SK-N-SH (cell line): ENCODE data around the gene TDRD10. TPM values are rescaled to one million over a fixed set of nuclear protein-coding genes. Genes with fewer than 3 reads are reported as not detected.
A peak's percentile ranks its signal among the peaks of the same experiment; 100 is the strongest.

ENCODE experiments used
- CTCF ChIA-PET: fragments of 300-600, 350-600 bp; formaldehyde crosslinking; extraction: SDS; loops from one replicate; lab custom pipeline; 2021; lab: Yijun Ruan, JAX
- POLR2A ChIA-PET: fragments of 350-600 bp; sonication (Branson Sonifier 250); formaldehyde crosslinking; extraction: SDS; loops from one replicate; lab custom pipeline; 2020; ENCODE audit warnings: antibody characterized with exemption, inconsistent platforms; lab: Yijun Ruan, JAX
- DNase-seq: peaks from one replicate; pipeline ENCODE4 v3.0.0; 2012
- H2AFZ ChIP-seq: fragments of 200-600 bp; sonication (generic); 2 replicates; pipeline ENCODE4 v1.8.1; 2016; ENCODE audit warnings: antibody characterized with exemption, mild to moderate bottlenecking, low read depth
- H3F3A ChIP-seq: fragments of 200-600 bp; sonication (generic); replicated peaks from 2 replicates; pipeline ENCODE3; 2016; ENCODE audit warnings: antibody characterized with exemption, mild to moderate bottlenecking; ENCODE audit not compliant: insufficient read depth
- H3K27ac ChIP-seq, 2 experiments: fragments of 200-500 bp in 1 of 2; fragments of 200-600 bp in 1 of 2; sonication (Bioruptor generic) in 1 of 2; sonication (generic), shearing (Covaris generic) in 1 of 2; 2 replicates each; pipeline versions ENCODE4 v1.5.1 to v1.6.1; 2014 to 2016; ENCODE audit warnings: low read depth in 2 of 2, inconsistent platforms in 1 of 2, low read length in 1 of 2, mild to moderate bottlenecking in 1 of 2, mixed read lengths in 1 of 2
- H3K27me3 ChIP-seq: fragments of 200-600 bp; sonication (generic), shearing (Covaris generic); 2 replicates; pipeline ENCODE4 v1.6.1; 2016; ENCODE audit warnings: mixed run types; ENCODE audit not compliant: insufficient read depth
- H3K36me3 ChIP-seq, 2 experiments: fragments of 200-500 bp in 1 of 2; fragments of 200-600 bp in 1 of 2; sonication (Bioruptor generic) in 1 of 2; sonication (generic) in 1 of 2; replicated peaks in 1 of 2; 2 replicates each; pipeline versions ENCODE3 to v1.5.1; 2014 to 2016; ENCODE audit warnings: low read length in 1 of 2, mild to moderate bottlenecking in 1 of 2; ENCODE audit not compliant: insufficient read depth in 2 of 2, control insufficient read depth in 1 of 2
- H3K4me1 ChIP-seq, 2 experiments: fragments of 200-500 bp in 1 of 2; fragments of 200-600 bp in 1 of 2; sonication (Bioruptor generic) in 1 of 2; sonication (generic), shearing (Covaris generic) in 1 of 2; 2 replicates each; pipeline versions ENCODE4 v1.5.1 to v1.6.1; 2014 to 2016; ENCODE audit warnings: low read depth in 1 of 2, low read length in 1 of 2, mixed run types in 1 of 2; ENCODE audit not compliant: insufficient read depth in 2 of 2, control insufficient read depth in 1 of 2
- H3K4me2 ChIP-seq: fragments of 200-600 bp; sonication (generic), shearing (Covaris generic); 2 replicates; pipeline ENCODE4 v1.6.1; 2017; ENCODE audit warnings: mixed run types
- H3K4me3 ChIP-seq, 2 experiments: fragments of 200-500 bp in 1 of 2; fragments of 200-600 bp in 1 of 2; sonication (Bioruptor generic) in 1 of 2; sonication (generic), shearing (Covaris generic) in 1 of 2; 2 replicates each; pipeline versions ENCODE4 v1.5.1 to v1.8.1; 2014 to 2016; ENCODE audit warnings: low read depth in 2 of 2, inconsistent platforms in 1 of 2, low read length in 1 of 2, mild to moderate bottlenecking in 1 of 2, mixed read lengths in 1 of 2, moderate library complexity in 1 of 2
- H3K79me2 ChIP-seq: fragments of 200-600 bp; sonication (generic); 2 replicates; pipeline ENCODE4 v1.8.1; 2017; ENCODE audit warnings: mild to moderate bottlenecking; ENCODE audit not compliant: insufficient read depth
- H3K9ac ChIP-seq: fragments of 200-600 bp; sonication (generic); 2 replicates; pipeline ENCODE4 v1.6.1; 2017; ENCODE audit warnings: mixed run types
- H3K9me2 ChIP-seq: fragments of 200-600 bp; sonication (generic); 2 replicates; pipeline ENCODE4 v1.6.1; 2017; ENCODE audit warnings: mixed run types
- H3K9me3 ChIP-seq: fragments of 200-600 bp; sonication (generic); 2 replicates; pipeline ENCODE4 v1.6.1; 2017; ENCODE audit warnings: mixed run types, mild to moderate bottlenecking, moderate library complexity
- H4K20me1 ChIP-seq: fragments of 200-600 bp; sonication (generic); 2 replicates; pipeline ENCODE4 v1.6.1; 2017; ENCODE audit warnings: mild to moderate bottlenecking, mixed run types; ENCODE audit not compliant: insufficient read depth
- CHD2 ChIP-seq: fragments of 150-350 bp; IDR thresholded peaks from 2 replicates; pipeline ENCODE4 v1.6.1; 2018; ENCODE audit warnings: low read length; ENCODE audit not compliant: partially characterized antibody
- FOXJ3 ChIP-seq: sonication (generic); formaldehyde crosslinking; IDR thresholded peaks from 2 replicates; pipeline ENCODE4 v1.5.1; 2020; ENCODE audit warnings: mild to moderate bottlenecking, missing genetic modification reagents
- GABPA ChIP-seq: IDR thresholded peaks from 2 replicates; pipeline ENCODE4 v1.4.0; 2012; ENCODE audit warnings: low read depth, mild to moderate bottlenecking
- GATA2 ChIP-seq: sonication (generic); formaldehyde crosslinking; IDR thresholded peaks from 2 replicates; pipeline ENCODE4 v1.5.0; 2020; ENCODE audit warnings: mild to moderate bottlenecking, missing genetic modification reagents
- JUND ChIP-seq: IDR thresholded peaks from 2 replicates; pipeline ENCODE4 v1.4.0; 2012
- NRF1 ChIP-seq: IDR thresholded peaks from 2 replicates; pipeline ENCODE4 v1.6.1; 2012; ENCODE audit warnings: low read depth, mild to moderate bottlenecking, low read length
- SMC3 ChIP-seq: IDR thresholded peaks from 2 replicates; pipeline ENCODE4 v1.6.1; 2012; ENCODE audit warnings: low read depth, low read length, improper control_type of control experiment
- TAF1 ChIP-seq: IDR thresholded peaks from 2 replicates; pipeline ENCODE4 v1.6.1; 2012; ENCODE audit warnings: low read depth, mild to moderate bottlenecking, low read length, moderate library complexity, borderline replicate concordance
- WGBS: methylation state at CpG from one replicate; pipeline ENCODE4 v1.1.6; 2017; ENCODE audit warnings: low lambda C conversion rate; 5-methylcytosine and 5-hydroxymethylcytosine counted together
- polyA plus RNA-seq, 3 experiments: library from polyadenylated mRNA; depleted of rRNA; stranded (reverse); fragments of >200 nt; gene quantifications; 2 replicates each; pipeline ENCODE4 v1.2.3, GENCODE V29; 2012
- TF ChIP-seq, protein P1 (sequence below): IDR thresholded peaks from 2 replicates; pipeline ENCODE4 v1.4.0; 2012; ENCODE audit warnings: low read depth, borderline replicate concordance
- TF ChIP-seq, protein P2 (sequence below): fragments of 200-600 bp; sonication (generic); IDR thresholded peaks from 2 replicates; pipeline ENCODE4 v1.6.1; 2017; ENCODE audit warnings: antibody characterized with exemption, mild to moderate bottlenecking, moderate library complexity
- TF ChIP-seq, protein P3 (sequence below): IDR thresholded peaks from 2 replicates; pipeline ENCODE4 v1.4.0; 2012; ENCODE audit warnings: low read depth

The TDRD10 gene
- polyA plus RNA-seq, 1 of the 3 experiments (the other 2 are of a cell fraction) = not detected

DNA sequence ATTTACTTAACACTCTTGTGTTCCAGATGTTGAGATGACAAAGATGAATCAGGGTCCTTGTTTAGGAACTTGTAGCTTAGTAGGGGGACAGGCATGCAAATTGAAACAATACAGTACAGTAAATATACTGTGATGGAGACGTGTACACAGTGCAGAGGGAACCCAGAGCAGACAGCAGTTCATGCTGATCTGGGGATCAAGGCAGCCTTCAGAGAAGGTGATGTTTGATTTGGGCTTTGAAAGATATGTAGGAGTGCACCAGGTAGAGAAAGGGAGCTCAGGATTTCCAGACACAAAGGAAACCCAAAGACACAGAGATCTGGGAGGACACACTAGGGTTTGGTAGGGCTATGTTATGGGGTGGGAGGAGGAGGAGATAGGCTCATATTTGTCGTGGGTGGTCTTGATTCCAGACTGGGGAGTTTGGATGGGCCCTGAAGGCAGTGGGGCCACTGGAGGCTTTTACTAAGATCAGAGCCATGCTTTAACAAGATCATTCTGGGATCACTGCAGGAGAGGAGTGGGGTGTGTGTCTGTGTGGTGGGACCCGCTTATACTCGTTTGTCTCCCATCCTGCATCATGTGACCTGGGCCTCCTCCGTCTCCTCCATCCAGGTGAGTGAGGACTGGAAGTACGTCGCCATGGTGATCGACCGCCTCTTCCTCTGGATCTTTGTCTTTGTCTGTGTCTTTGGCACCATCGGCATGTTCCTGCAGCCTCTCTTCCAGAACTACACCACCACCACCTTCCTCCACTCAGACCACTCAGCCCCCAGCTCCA, 73.3 kb downstream of the TDRD10 start:
- DNase-seq = no peak
- Histone ChIP-seq H3K36me3 (peaks cover 10 to 36% of the 10 kb centered on the region in 2 experiments), H3K9me2 (no peaks in the 10 kb centered on the region), H3K9ac (no peak overlapping the region), H3F3A (no peaks in the 10 kb centered on the region), H3K9me3 (no peaks in the 10 kb centered on the region), H3K4me3 (no peak overlapping the region), H4K20me1 (no peaks in the 10 kb centered on the region), H3K27ac (peak overlapping the region in 1 of 2 experiments; percentile 62; a peak in 2 of 4 replicates), H3K27me3 (no peaks in the 10 kb centered on the region), H3K79me2 (no peaks in the 10 kb centered on the region), H3K4me2 (no peak overlapping the region), H3K4me1 (peaks cover 0 to 34% of the 10 kb centered on the region in 2 experiments; a peak in 2 of 4 replicates), H2AFZ (no peak overlapping the region)
- WGBS = 83% methylated on average over 10 of the region's 10 CpGs
- ChIA-PET CTCF (interaction anchor here (0.8 to 5.9 kb wide), 8 partner anchors 13 to 96 kb away, joined by 3 to 41 read pairs (median 6); no protein-coding TSS in a partner anchor), POLR2A (no interaction called here)
- 0 out of 2 replicates have a peak, but pooled peaks have one; percentile 2 for TF ChIP-seq GATA2 (CRISPR knock-in tag)
- TF ChIP-seq GABPA = no peak

DNA sequence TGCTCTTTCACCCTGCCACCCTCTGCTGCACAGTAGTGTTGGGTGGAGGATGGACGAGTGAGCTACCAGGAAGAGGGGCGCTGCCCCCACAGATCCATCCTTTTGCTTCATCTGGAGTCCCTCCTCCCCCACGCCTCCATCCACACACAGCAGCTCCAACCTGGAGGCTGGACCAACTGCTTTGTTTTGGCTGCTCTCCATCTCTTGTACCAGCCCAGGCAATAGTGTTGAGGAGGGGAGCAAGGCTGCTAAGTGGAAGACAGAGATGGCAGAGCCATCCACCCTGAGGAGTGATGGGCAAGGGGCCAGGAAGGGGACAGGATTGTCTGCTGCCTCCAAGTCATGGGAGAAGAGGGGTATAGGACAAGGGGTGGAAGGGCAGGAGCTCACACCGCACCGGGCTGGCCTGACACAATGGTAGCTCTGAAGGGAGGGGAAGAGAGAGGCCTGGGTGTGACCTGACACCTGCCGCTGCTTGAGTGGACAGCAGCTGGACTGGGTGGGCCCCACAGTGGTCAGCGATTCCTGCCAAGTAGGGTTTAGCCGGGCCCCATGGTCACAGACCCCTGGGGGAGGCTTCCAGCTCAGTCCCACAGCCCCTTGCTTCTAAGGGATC, 74.0 kb downstream of the TDRD10 start:
- Histone ChIP-seq H3K27me3 (no peaks in the 10 kb centered on the region), H4K20me1 (no peaks in the 10 kb centered on the region), H3K9me2 (no peaks in the 10 kb centered on the region), H3K9ac (no peak overlapping the region), H3K79me2 (no peaks in the 10 kb centered on the region), H3K4me1 (peaks cover 0 to 34% of the 10 kb centered on the region in 2 experiments; a peak in 2 of 4 replicates), H3K4me3 (no peak overlapping the region), H3K27ac (no peak overlapping the region), H3K9me3 (no peaks in the 10 kb centered on the region), H3K4me2 (no peak overlapping the region), H3F3A (no peaks in the 10 kb centered on the region), H3K36me3 (peaks cover 17 to 42% of the 10 kb centered on the region in 2 experiments), H2AFZ (no peak overlapping the region)
- ChIA-PET POLR2A (interaction anchor here (0.7 to 3.0 kb wide), 2 partner anchors 8 to 162 kb away, joined by 3 to 13 read pairs; partner anchors contain the start of gene CHRNB2), CTCF (interaction anchor here (0.8 to 5.9 kb wide), 6 partner anchors 12 to 96 kb away, joined by 3 to 41 read pairs (median 6); no protein-coding TSS in a partner anchor)
- DNase-seq = no peak
- 95% methylated on average over 8 of the region's 8 CpGs for WGBS
- TF ChIP-seq SMC3 (no peak), TAF1 (no peak), JUND (no peak), CHD2 (no peak), FOXJ3 (CRISPR knock-in tag) (no peak), NRF1 (no peak)
- TF ChIP-seq, protein P1, sequence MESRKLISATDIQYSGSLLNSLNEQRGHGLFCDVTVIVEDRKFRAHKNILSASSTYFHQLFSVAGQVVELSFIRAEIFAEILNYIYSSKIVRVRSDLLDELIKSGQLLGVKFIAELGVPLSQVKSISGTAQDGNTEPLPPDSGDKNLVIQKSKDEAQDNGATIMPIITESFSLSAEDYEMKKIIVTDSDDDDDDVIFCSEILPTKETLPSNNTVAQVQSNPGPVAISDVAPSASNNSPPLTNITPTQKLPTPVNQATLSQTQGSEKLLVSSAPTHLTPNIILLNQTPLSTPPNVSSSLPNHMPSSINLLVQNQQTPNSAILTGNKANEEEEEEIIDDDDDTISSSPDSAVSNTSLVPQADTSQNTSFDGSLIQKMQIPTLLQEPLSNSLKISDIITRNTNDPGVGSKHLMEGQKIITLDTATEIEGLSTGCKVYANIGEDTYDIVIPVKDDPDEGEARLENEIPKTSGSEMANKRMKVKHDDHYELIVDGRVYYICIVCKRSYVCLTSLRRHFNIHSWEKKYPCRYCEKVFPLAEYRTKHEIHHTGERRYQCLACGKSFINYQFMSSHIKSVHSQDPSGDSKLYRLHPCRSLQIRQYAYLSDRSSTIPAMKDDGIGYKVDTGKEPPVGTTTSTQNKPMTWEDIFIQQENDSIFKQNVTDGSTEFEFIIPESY = no peak
- TF ChIP-seq, protein P2, sequence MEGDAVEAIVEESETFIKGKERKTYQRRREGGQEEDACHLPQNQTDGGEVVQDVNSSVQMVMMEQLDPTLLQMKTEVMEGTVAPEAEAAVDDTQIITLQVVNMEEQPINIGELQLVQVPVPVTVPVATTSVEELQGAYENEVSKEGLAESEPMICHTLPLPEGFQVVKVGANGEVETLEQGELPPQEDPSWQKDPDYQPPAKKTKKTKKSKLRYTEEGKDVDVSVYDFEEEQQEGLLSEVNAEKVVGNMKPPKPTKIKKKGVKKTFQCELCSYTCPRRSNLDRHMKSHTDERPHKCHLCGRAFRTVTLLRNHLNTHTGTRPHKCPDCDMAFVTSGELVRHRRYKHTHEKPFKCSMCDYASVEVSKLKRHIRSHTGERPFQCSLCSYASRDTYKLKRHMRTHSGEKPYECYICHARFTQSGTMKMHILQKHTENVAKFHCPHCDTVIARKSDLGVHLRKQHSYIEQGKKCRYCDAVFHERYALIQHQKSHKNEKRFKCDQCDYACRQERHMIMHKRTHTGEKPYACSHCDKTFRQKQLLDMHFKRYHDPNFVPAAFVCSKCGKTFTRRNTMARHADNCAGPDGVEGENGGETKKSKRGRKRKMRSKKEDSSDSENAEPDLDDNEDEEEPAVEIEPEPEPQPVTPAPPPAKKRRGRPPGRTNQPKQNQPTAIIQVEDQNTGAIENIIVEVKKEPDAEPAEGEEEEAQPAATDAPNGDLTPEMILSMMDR = no peak
- TF ChIP-seq, protein P3, sequence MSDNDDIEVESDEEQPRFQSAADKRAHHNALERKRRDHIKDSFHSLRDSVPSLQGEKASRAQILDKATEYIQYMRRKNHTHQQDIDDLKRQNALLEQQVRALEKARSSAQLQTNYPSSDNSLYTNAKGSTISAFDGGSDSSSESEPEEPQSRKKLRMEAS = no peak
